Ishikawa (cell line): ENCODE results near the gene ZP3.

ENCODE experiments used
- CREB1 ChIP-seq: IDR thresholded peaks from 2 replicates; pipeline ENCODE4 v1.6.1; 2012; ENCODE audit warnings: low read depth
- EGR1 ChIP-seq: IDR thresholded peaks from 2 replicates; pipeline ENCODE4 v1.6.1; 2012
- EP300 ChIP-seq: IDR thresholded peaks from 2 replicates; pipeline ENCODE4 v1.6.1; 2012; ENCODE audit warnings: borderline replicate concordance
- FOXM1 ChIP-seq: IDR thresholded peaks from 2 replicates; pipeline ENCODE4 v1.6.1; 2012; ENCODE audit warnings: low read depth, borderline replicate concordance
- MAX ChIP-seq: IDR thresholded peaks from 2 replicates; pipeline ENCODE4 v1.6.1; 2012
- NFIC ChIP-seq: IDR thresholded peaks from 2 replicates; pipeline ENCODE4 v1.6.1; 2012
- RAD21 ChIP-seq: IDR thresholded peaks from 2 replicates; pipeline ENCODE4 v1.6.1; 2012; ENCODE audit warnings: low read depth
- REST ChIP-seq: IDR thresholded peaks from 2 replicates; pipeline ENCODE4 v1.6.1; 2012; ENCODE audit warnings: low read depth, mild to moderate bottlenecking
- TAF1 ChIP-seq: IDR thresholded peaks from 2 replicates; pipeline ENCODE4 v1.6.1; 2012; ENCODE audit warnings: low read depth, mild to moderate bottlenecking
- TCF12 ChIP-seq: IDR thresholded peaks from 2 replicates; pipeline ENCODE4 v1.6.1; 2012; ENCODE audit warnings: low read depth
- TEAD4 ChIP-seq: IDR thresholded peaks from 2 replicates; pipeline ENCODE4 v1.6.1; 2012
- USF1 ChIP-seq: IDR thresholded peaks from 2 replicates; pipeline ENCODE4 v1.6.1; 2012
- YY1 ChIP-seq: IDR thresholded peaks from 2 replicates; pipeline ENCODE4 v1.6.1; 2012; ENCODE audit warnings: low read depth
- ZBTB7A ChIP-seq: IDR thresholded peaks from 2 replicates; pipeline ENCODE4 v1.6.1; 2012; ENCODE audit warnings: low read depth

- TF ChIP-seq EP300 (no peak), EGR1 (no peak), RAD21 (no peak), REST (no peak), YY1 (no peak; the same call in 1 of the 2 replicates), NFIC (peak; percentile 91), TAF1 (no peak), TCF12 (no peak), ZBTB7A (peak; percentile 73), CREB1 (no peak), MAX (peak; percentile 97), USF1 (no peak), TEAD4 (no peak), FOXM1 (no peak)
Measured at GRCh38 chr7:76397409-76398183, 27.2 kb upstream of the ZP3 start.
